MG63 (cell line): Measurements from ENCODE around the gene NTRK2. TPM values are rescaled to one million over a fixed set of nuclear protein-coding genes. Genes with fewer than 3 reads are reported as not detected.
A peak's percentile ranks its signal among the peaks of the same experiment; 100 is the strongest.

Source experiments
- DNase-seq: peaks from one replicate; pipeline ENCODE4 v3.0.0-alpha.2; 2020
- H3K27me3 ChIP-seq: fragments of 250-450 bp; sonication (Bioruptor Pico); 2 replicates; pipeline ENCODE4 v1.5.1; 2020; ENCODE audit warnings: mild to moderate bottlenecking, moderate library complexity
- H3K36me3 ChIP-seq: fragments of 250-450 bp; sonication (Bioruptor Pico); 2 replicates; pipeline ENCODE4 v1.5.1; 2020; ENCODE audit warnings: mild to moderate bottlenecking, moderate library complexity
- H3K4me3 ChIP-seq: fragments of 250-450 bp; sonication (Bioruptor Pico); 2 replicates; pipeline ENCODE4 v1.5.1; 2020; ENCODE audit warnings: mild to moderate bottlenecking, moderate library complexity
- H3K9me3 ChIP-seq: fragments of 250-450 bp; sonication (Bioruptor Pico); 2 replicates; pipeline ENCODE4 v1.5.1; 2020; ENCODE audit warnings: mild to moderate bottlenecking, moderate library complexity
- total RNA-seq: library from RNA; depleted of rRNA; stranded (reverse); fragments of >200 nt; shearing (Covaris generic); gene quantifications from 2 replicates; pipeline ENCODE4 v1.2.3, GENCODE V29; 2014; ENCODE audit warnings: low replicate concordance

The NTRK2 gene
- total RNA-seq, 1 experiment from 2014 or later: not detected

- no peak for DNase-seq
- Histone ChIP-seq H3K27me3 (no peaks in the 10 kb centered on the region), H3K36me3 (no peaks in the 10 kb centered on the region), H3K4me3 (no peak overlapping the region), H3K9me3 (no peaks in the 10 kb centered on the region)
These were observed 268.1 kb downstream of the NTRK2 start for GRCh38 chr9:84937581-84937980.

GRCh38 chr9:84939774-84940173 is 270.2 kb downstream of the NTRK2 start:
- no peaks in the 10 kb centered on the region for H3K9me3 ChIP-seq
- H3K36me3 ChIP-seq: no peaks in the 10 kb centered on the region
- no peaks in the 10 kb centered on the region for H3K27me3 ChIP-seq
- no peak for DNase-seq
- no peak overlapping the region for H3K4me3 ChIP-seq

- peak; percentile 45 for DNase-seq
These were observed 270.8 kb downstream of the NTRK2 start for GRCh38 chr9:84940294-84940693.

GRCh38 chr9:84941792-84942191 is 272.3 kb downstream of the NTRK2 start:
- H3K4me3 ChIP-seq: no peak overlapping the region
- no peak for DNase-seq
- no peaks in the 10 kb centered on the region for H3K9me3 ChIP-seq
- H3K27me3 ChIP-seq: no peaks in the 10 kb centered on the region
- H3K36me3 ChIP-seq: no peaks in the 10 kb centered on the region

More at GRCh38 chr9:84940294-84940693, 270.8 kb downstream of the NTRK2 start:
- Histone ChIP-seq H3K36me3 (no peaks in the 10 kb centered on the region), H3K4me3 (no peak overlapping the region), H3K9me3 (no peaks in the 10 kb centered on the region), H3K27me3 (no peaks in the 10 kb centered on the region)

- Histone ChIP-seq H3K4me3 (no peak overlapping the region), H3K27me3 (no peaks in the 10 kb centered on the region), H3K9me3 (no peaks in the 10 kb centered on the region), H3K36me3 (no peaks in the 10 kb centered on the region)
- DNase-seq: no peak
These were observed 274.0 kb downstream of the NTRK2 start for GRCh38 chr9:84943482-84944050.

GRCh38 chr9:84945878-84946538 is 276.5 kb downstream of the NTRK2 start:
- no peak for DNase-seq
- no peaks in the 10 kb centered on the region for H3K27me3 ChIP-seq
- H3K4me3 ChIP-seq: no peak overlapping the region
- H3K36me3 ChIP-seq: no peaks in the 10 kb centered on the region
- H3K9me3 ChIP-seq: no peaks in the 10 kb centered on the region

GRCh38 chr9:84947412-84947972 is 278.0 kb downstream of the NTRK2 start:
- Histone ChIP-seq H3K4me3 (no peak overlapping the region), H3K36me3 (no peaks in the 10 kb centered on the region), H3K9me3 (no peaks in the 10 kb centered on the region), H3K27me3 (no peaks in the 10 kb centered on the region)
- peak; percentile 43 for DNase-seq

- DNase-seq: no peak
These were observed 279.7 kb downstream of the NTRK2 start for GRCh38 chr9:84949258-84949657.

GRCh38 chr9:84949971-84950370 is 280.4 kb downstream of the NTRK2 start:
- no peak for DNase-seq
- Histone ChIP-seq H3K9me3 (no peaks in the 10 kb centered on the region), H3K27me3 (no peaks in the 10 kb centered on the region), H3K4me3 (no peak overlapping the region), H3K36me3 (no peaks in the 10 kb centered on the region)

More at GRCh38 chr9:84949258-84949657, 279.7 kb downstream of the NTRK2 start:
- H3K4me3 ChIP-seq: no peak overlapping the region
- H3K36me3 ChIP-seq: no peaks in the 10 kb centered on the region
- no peaks in the 10 kb centered on the region for H3K27me3 ChIP-seq
- no peaks in the 10 kb centered on the region for H3K9me3 ChIP-seq

- H3K27me3 ChIP-seq: no peaks in the 10 kb centered on the region
- no peak for DNase-seq
- no peaks in the 10 kb centered on the region for H3K9me3 ChIP-seq
- H3K4me3 ChIP-seq: no peak overlapping the region
- no peaks in the 10 kb centered on the region for H3K36me3 ChIP-seq
These were observed 281.6 kb downstream of the NTRK2 start for GRCh38 chr9:84950879-84951811.

- no peak for DNase-seq
- Histone ChIP-seq H3K36me3 (no peaks in the 10 kb centered on the region), H3K27me3 (no peaks in the 10 kb centered on the region), H3K4me3 (no peak overlapping the region), H3K9me3 (no peaks in the 10 kb centered on the region)
These were observed 283.8 kb downstream of the NTRK2 start for GRCh38 chr9:84953252-84953773.

GRCh38 chr9:84953797-84954705 is 284.5 kb downstream of the NTRK2 start:
- DNase-seq: peak; percentile 59
- Histone ChIP-seq H3K9me3 (no peaks in the 10 kb centered on the region), H3K36me3 (no peaks in the 10 kb centered on the region), H3K27me3 (no peaks in the 10 kb centered on the region), H3K4me3 (no peak overlapping the region)

GRCh38 chr9:84955155-84955554 is 285.6 kb downstream of the NTRK2 start:
- H3K4me3 ChIP-seq: no peak overlapping the region
- DNase-seq: no peak
- no peaks in the 10 kb centered on the region for H3K27me3 ChIP-seq
- no peaks in the 10 kb centered on the region for H3K9me3 ChIP-seq
- no peaks in the 10 kb centered on the region for H3K36me3 ChIP-seq

GRCh38 chr9:84955971-84956370 is 286.4 kb downstream of the NTRK2 start:
- Histone ChIP-seq H3K9me3 (no peaks in the 10 kb centered on the region), H3K36me3 (no peaks in the 10 kb centered on the region), H3K27me3 (no peaks in the 10 kb centered on the region), H3K4me3 (no peak overlapping the region)
- DNase-seq: no peak

GRCh38 chr9:84959339-84959738 is 289.8 kb downstream of the NTRK2 start:
- DNase-seq: no peak

More at GRCh38 chr9:84959339-84959738, 289.8 kb downstream of the NTRK2 start:
- no peak overlapping the region for H3K4me3 ChIP-seq
- no peaks in the 10 kb centered on the region for H3K36me3 ChIP-seq
- H3K27me3 ChIP-seq: no peaks in the 10 kb centered on the region
- no peaks in the 10 kb centered on the region for H3K9me3 ChIP-seq
